Natural killer cell (primary cell): Measurements from ENCODE around the gene PROCA1. TPM values are rescaled to one million over a fixed set of nuclear protein-coding genes. Genes with fewer than 3 reads are reported as not detected.

Source experiments
- ATAC-seq, 3 donors: fragments of 150-1000 bp in 2 of 3; fragments of 200-7000 bp in 1 of 3; cut with Tn5 transposase; 1 replicate in 1 of 3; 2 replicates in 2 of 3; pipeline ENCODE4 v1.10.0; 2021; ENCODE audit warnings: mild to moderate bottlenecking in 2 of 3, moderate library complexity in 2 of 3
- DNase-seq, 2 donors: peaks; one replicate each; pipeline versions ENCODE4 v3.0.0 to v3.0.0-alpha.2; 2013 to 2021; ENCODE audit warnings: mixed read lengths in 1 of 2
- H3K27ac ChIP-seq: one replicate; pipeline ENCODE4 v1.5.1; 2013; ENCODE audit warnings: mild to moderate bottlenecking, low read length
- H3K27me3 ChIP-seq: one replicate; pipeline ENCODE4 v1.6.1; 2013; ENCODE audit warnings: low read length; ENCODE audit not compliant: control insufficient read depth, insufficient read depth
- H3K36me3 ChIP-seq: one replicate; pipeline ENCODE4 v1.6.1; 2013; ENCODE audit warnings: low read length; ENCODE audit not compliant: control insufficient read depth, insufficient read depth
- H3K4me1 ChIP-seq: one replicate; pipeline ENCODE4 v1.6.1; 2013; ENCODE audit warnings: low read length; ENCODE audit not compliant: control insufficient read depth, insufficient read depth
- H3K4me3 ChIP-seq: one replicate; pipeline ENCODE4 v1.5.1; 2013; ENCODE audit warnings: low read length
- H3K9me3 ChIP-seq: one replicate; pipeline ENCODE4 v1.6.1; 2013; ENCODE audit warnings: low read length; ENCODE audit not compliant: control insufficient read depth, insufficient read depth
- H3K27ac Mint-ChIP-seq, 2 donors: one replicate each; pipeline ENCODE4 v1.8.0; 2022; ENCODE audit warnings: mild to moderate bottlenecking in 2 of 2, mixed read lengths in 2 of 2, moderate library complexity in 1 of 2
- H3K27me3 Mint-ChIP-seq, 2 donors: one replicate each; pipeline ENCODE4 v1.8.0; 2022; ENCODE audit warnings: low read depth in 2 of 2, mixed read lengths in 2 of 2
- H3K36me3 Mint-ChIP-seq: one replicate; pipeline ENCODE4 v1.8.0; 2022; ENCODE audit warnings: mixed read lengths
- H3K4me1 Mint-ChIP-seq, 2 donors: one replicate each; pipeline ENCODE4 v1.8.0; 2022; ENCODE audit warnings: mixed read lengths in 2 of 2
- H3K4me3 Mint-ChIP-seq: one replicate; pipeline ENCODE4 v1.8.0; 2022; ENCODE audit warnings: mild to moderate bottlenecking, moderate library complexity, mixed read lengths
- H3K9me3 Mint-ChIP-seq, 2 donors: one replicate each; pipeline ENCODE4 v1.8.0; 2022; ENCODE audit warnings: mixed read lengths in 2 of 2
- CTCF ChIP-seq: fragments of 200-600 bp; IDR thresholded peaks from one replicate; pipeline ENCODE4 v1.8.0; 2022; ENCODE audit warnings: antibody characterized with exemption
- WGBS: methylation state at CpG from one replicate; pipeline ENCODE4 v1.1.7; 2013; ENCODE audit warnings: missing lambda C conversion rate; ENCODE audit not compliant: insufficient coverage; 5-methylcytosine and 5-hydroxymethylcytosine counted together
- intact Hi-C: fragments of 100-400 bp; cut with micrococcal nuclease; formaldehyde crosslinking; loops from one replicate; pipeline ENCODE4 v1.14.2; 2022
- total RNA-seq, 4 donors: library from RNA; stranded (reverse); fragments of 120-200 nt in 1 of 4; gene quantifications; one replicate each; pipeline versions ENCODE4 v1.2.3 to v1.2.4, GENCODE V29; 2013 to 2022

The PROCA1 gene
- total RNA-seq, 3 donors from 2014 or later (not counting 1 experiment from before 2014, with no cell fraction given): 2.3 to 5.8 (median 3.6) TPM

DNA sequence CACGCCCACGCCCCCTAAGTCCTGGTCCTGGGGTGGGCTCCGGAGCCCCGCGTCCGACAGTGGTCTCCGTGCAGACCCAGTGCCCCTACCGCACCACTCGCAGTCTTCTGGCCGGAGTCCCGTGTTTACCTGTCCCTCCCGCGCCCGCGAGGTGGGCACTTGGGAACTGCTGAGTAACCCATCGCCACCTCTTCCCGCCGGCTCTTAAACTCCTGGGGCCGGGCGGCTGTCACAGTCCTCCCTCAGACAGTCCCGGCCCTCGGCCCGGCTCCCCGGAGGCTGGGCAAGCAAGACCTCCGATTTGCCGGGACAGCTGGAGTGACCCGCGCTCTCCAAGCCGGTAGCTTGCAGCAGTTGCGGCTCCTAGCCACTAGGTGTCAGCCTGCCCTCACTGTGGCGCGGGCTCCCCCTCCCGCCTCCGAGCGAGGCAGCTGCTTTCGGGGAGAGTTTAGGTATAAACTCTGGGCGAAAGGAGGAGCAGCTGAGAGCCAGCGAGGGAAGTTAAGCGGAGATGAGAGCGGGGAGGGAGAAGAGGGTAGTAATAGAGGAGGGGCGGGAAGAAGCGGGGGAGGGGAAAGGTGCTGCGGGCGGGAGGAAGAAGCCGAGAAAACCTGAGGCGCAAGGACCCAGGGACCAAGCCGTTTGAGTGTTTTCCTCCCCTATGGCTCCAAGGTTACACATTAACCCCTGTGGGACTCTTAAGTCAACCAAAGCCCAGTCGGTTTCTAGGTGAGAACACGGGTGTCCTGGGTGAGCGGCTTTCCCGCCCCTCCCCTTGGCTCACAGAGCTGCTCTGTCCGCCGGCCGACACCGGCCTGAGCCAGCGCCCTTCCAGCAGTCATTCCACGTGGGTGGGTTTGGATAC, 15.2 kb upstream of the PROCA1 start:
- WGBS: under 1% methylated on average over 57 of the region's 57 CpGs

GRCh38 chr17:28726226-28726626, 14.5 kb upstream of the PROCA1 start, which contains the start of gene TLCD1:
Gene TLCD1, minus strand, starts transcription at chr17:28726233. Its CDS starts 136 bp downstream, at chr17:28726097.
- no peaks in the 10 kb centered on the region for H3K36me3 Mint-ChIP-seq
- TF ChIP-seq CTCF: no peak
- peaks cover 56% of the 10 kb centered on the region for H3K4me1 ChIP-seq
- H3K4me3 Mint-ChIP-seq: peak within 1 kb of the TSS; percentile 96
- DNase-seq (peak; percentile 42 to 77), ATAC-seq (peak; percentile 12 to 41 (median 40))
- H3K27ac ChIP-seq: peak within 1 kb of the TSS; percentile 99
- H3K4me1 Mint-ChIP-seq: peaks cover 41% of the 10 kb centered on the region in 2 donors
- H3K9me3 Mint-ChIP-seq: no peaks in the 10 kb centered on the region
- WGBS: 0% methylated on average over 47 of the region's 49 CpGs
- H3K27me3 Mint-ChIP-seq: no peaks in the 10 kb centered on the region
- peak within 1 kb of the TSS; percentile 71 for H3K4me3 ChIP-seq
- peak within 1 kb of the TSS; percentile 96 for H3K27ac Mint-ChIP-seq
- H3K9me3 ChIP-seq: no peaks in the 10 kb centered on the region
- intact Hi-C loops: loop anchor here (2.0 to 5.0 kb wide), 4 partner anchors 36 to 566 kb away; partner anchors contain the start of genes FLOT2 and NUFIP2
- no peaks in the 10 kb centered on the region for H3K27me3 ChIP-seq
- H3K36me3 ChIP-seq: peaks cover 37% of the 10 kb centered on the region

More for the DNA sequence above, 15.2 kb upstream of the PROCA1 start:
- intact Hi-C loops: loop anchor here (1.0 to 5.0 kb wide), 6 partner anchors 23 to 565 kb away; partner anchors contain the start of genes FLOT2 and NUFIP2
- Mint-ChIP-seq H3K27ac (peak overlapping the region; percentile 96), H3K27me3 (no peaks in the 10 kb centered on the region), H3K4me3 (peak overlapping the region; percentile 96), H3K9me3 (no peaks in the 10 kb centered on the region), H3K36me3 (no peaks in the 10 kb centered on the region), H3K4me1 (peaks cover 36 to 41% of the 10 kb centered on the region in 2 donors)
- peaks cover 31% of the 10 kb centered on the region for H3K36me3 ChIP-seq
- peak overlapping the region; percentile 71 for H3K4me3 ChIP-seq
- TF ChIP-seq CTCF: peak; percentile 99
- no peaks in the 10 kb centered on the region for H3K27me3 ChIP-seq
- ATAC-seq (peak; percentile 58 to 79 (median 59)), DNase-seq (peak; percentile 88 to 94)
- peak overlapping the region; percentile 99 for H3K27ac ChIP-seq
- H3K4me1 ChIP-seq: peaks cover 50% of the 10 kb centered on the region
- no peaks in the 10 kb centered on the region for H3K9me3 ChIP-seq

DNA sequence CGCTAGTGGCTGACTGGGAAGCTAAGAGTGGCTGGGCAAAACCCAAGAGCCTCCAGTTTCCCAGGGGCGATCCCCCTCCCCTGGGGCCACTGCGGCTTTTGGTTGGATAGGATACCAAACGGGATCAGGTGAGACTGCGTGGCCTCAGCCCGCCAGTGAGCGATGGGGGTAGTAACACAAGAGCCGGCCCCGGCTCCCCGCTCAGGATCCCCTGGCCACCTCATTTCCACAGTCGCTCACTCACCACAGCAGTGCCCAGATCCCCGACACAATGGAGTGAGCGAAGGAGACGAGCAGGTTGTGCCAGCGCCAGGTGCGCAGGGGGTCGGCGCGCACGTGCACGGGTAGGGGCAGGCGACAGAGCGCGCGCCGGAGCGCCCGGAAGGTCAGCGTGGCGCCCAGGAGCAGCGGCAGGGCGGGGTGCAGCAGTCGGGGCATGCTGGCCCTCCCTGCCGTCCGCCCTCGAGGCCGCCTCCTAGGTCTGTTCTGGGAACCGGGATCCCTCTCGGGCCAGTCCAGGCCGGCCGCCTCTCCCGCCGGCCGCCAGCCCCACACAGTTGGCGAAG, 14.1 kb upstream of the PROCA1 start:
- Mint-ChIP-seq H3K4me3 (peak overlapping the region; percentile 80), H3K27me3 (no peaks in the 10 kb centered on the region), H3K27ac (peak overlapping the region; percentile 36 to 63), H3K4me1 (peaks cover 42% of the 10 kb centered on the region in 2 donors), H3K9me3 (no peaks in the 10 kb centered on the region), H3K36me3 (no peaks in the 10 kb centered on the region)
- DNase-seq (no peak), ATAC-seq (no peak)
- intact Hi-C loops: loop anchor here (2.0 to 5.0 kb wide), 4 partner anchors 37 to 567 kb away; partner anchors contain the start of genes FLOT2 and NUFIP2
- 3% methylated on average over 45 of the region's 45 CpGs for WGBS
- H3K4me3 ChIP-seq: peak overlapping the region; percentile 14
- TF ChIP-seq CTCF: no peak
- no peaks in the 10 kb centered on the region for H3K27me3 ChIP-seq
- H3K9me3 ChIP-seq: no peaks in the 10 kb centered on the region
- peaks cover 41% of the 10 kb centered on the region for H3K36me3 ChIP-seq
- peaks cover 61% of the 10 kb centered on the region for H3K4me1 ChIP-seq
- H3K27ac ChIP-seq: no peak overlapping the region
